Activated CD8-positive, alpha-beta T cell treated with anti-CD3 and anti-CD28 coated beads for 36 hours (primary cell): ENCODE results near the gene PIGO. TPM values are rescaled to one million over a fixed set of nuclear protein-coding genes. Genes with fewer than 3 reads are reported as not detected.

ENCODE experiments used
- ATAC-seq: fragments of 200-7000 bp; cut with Tn5 transposase; one replicate; pipeline ENCODE4 v1.10.0; 2021; ENCODE audit warnings: mild to moderate bottlenecking, moderate library complexity
- CTCF ChIA-PET: fragments of 350-600 bp; sonication (Branson Sonifier 250); formaldehyde crosslinking; loops from one replicate; lab custom pipeline; 2021; ENCODE audit warnings: antibody characterized with exemption; lab: Charles Lee
- POLR2A ChIA-PET: fragments of 350-600 bp; sonication (Branson Sonifier 250); formaldehyde crosslinking; loops from one replicate; lab custom pipeline; 2021; ENCODE audit warnings: antibody characterized with exemption; lab: Charles Lee
- DNase-seq: peaks from one replicate; pipeline ENCODE4 v3.0.0-alpha.2; 2020
- H3K27ac Mint-ChIP-seq: one replicate; pipeline ENCODE4 v1.8.0; 2021; ENCODE audit warnings: mild to moderate bottlenecking, mixed read lengths
- H3K27me3 Mint-ChIP-seq: one replicate; pipeline ENCODE4 v1.8.0; 2021; ENCODE audit warnings: mixed read lengths
- H3K36me3 Mint-ChIP-seq: one replicate; pipeline ENCODE4 v1.8.0; 2021; ENCODE audit warnings: low read depth, mixed read lengths
- H3K4me1 Mint-ChIP-seq: one replicate; pipeline ENCODE4 v1.8.0; 2021; ENCODE audit warnings: low read depth, mixed read lengths
- H3K4me3 Mint-ChIP-seq: one replicate; pipeline ENCODE4 v1.8.0; 2021; ENCODE audit warnings: mild to moderate bottlenecking, moderate library complexity, mixed read lengths
- H3K9me3 Mint-ChIP-seq: one replicate; pipeline ENCODE4 v1.8.0; 2021; ENCODE audit warnings: mixed read lengths
- CTCF ChIP-seq: fragments of 200-600 bp; IDR thresholded peaks from one replicate; pipeline ENCODE4 v1.8.0; 2022; ENCODE audit warnings: antibody characterized with exemption, mild to moderate bottlenecking
- intact Hi-C: fragments of 100-400 bp; cut with micrococcal nuclease; formaldehyde crosslinking; loops from one replicate; pipeline ENCODE4 v1.10.0; 2022
- total RNA-seq, 2 experiments: library from RNA; stranded (reverse); gene quantifications; one replicate each; pipeline ENCODE4 v1.2.3, GENCODE V29; 2021

Gene PIGO
- total RNA-seq, 2 experiments from 2014 or later = 19.8 to 21.9 TPM

DNA sequence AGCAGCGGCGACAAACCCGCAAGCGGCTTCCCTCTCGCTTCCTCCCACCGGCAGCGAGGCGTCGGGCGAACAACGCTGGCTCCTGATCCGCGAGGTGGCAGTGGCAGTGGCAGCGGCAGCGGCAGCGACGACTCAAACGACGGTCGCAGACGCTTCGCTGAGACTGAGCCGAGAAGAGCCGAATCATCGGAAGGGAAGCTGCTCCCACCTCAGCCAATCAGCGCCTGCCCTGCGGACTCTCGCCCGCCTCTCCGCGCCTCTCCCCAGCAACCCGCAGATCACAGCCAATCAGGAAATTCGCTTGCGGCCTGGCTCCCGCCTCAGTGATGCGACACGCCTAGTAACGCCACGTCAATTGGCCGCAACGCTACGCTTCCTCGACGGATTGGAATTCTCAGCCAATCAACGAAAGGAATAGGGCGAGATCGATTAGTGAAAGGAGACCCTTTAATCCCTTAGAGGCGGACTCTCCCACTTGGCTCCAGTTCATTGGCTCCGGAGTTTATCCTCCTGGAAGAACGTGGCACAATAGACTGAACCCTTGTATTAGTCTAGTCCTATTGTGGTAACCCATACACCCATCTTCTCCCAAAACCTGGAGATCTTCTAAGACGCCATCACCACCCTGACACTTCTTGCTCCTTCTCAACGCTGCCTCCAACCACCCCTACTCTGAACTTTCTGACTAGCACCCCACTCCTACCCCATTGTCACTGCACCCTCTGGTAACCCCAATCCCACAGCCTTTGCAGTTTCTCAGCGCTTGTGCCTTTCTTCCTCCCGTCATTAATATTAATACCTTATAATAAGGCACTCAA lies 23.7 kb downstream of the PIGO start, which contains the start of gene VCP:
TSS of gene VCP (minus strand) at position 165 of the 818 bp plus-strand sequence. CDS start 272 bp downstream, outside the sequence.
- Mint-ChIP-seq H3K4me1 (peaks cover 54% of the 10 kb centered on the region), H3K4me3 (peak within 1 kb of the TSS; percentile 94), H3K9me3 (no peaks in the 10 kb centered on the region), H3K27ac (peak within 1 kb of the TSS; percentile 94), H3K27me3 (no peaks in the 10 kb centered on the region), H3K36me3 (peaks cover 73% of the 10 kb centered on the region)
- intact Hi-C loops = loop anchor here (5.0 kb wide), 1 partner anchor 80 kb away; no protein-coding TSS in a partner anchor
- TF ChIP-seq CTCF = no peak
- ChIA-PET CTCF (interaction anchor here (1.1 to 2.6 kb wide), 7 partner anchors 9 to 461 kb away, joined by 3 to 14 read pairs (median 7); no protein-coding TSS in a partner anchor), POLR2A (interaction anchor here (0.5 to 3.8 kb wide), 13 partner anchors 8 to 84 kb away, joined by 3 to 34 read pairs (median 7); partner anchors contain the start of genes ATOSB, FANCG, PIGO and STOML2)
- ATAC-seq = peak; percentile 92
- peak; percentile 98 for DNase-seq

- peaks cover 73% of the 10 kb centered on the region for H3K36me3 Mint-ChIP-seq
- peaks cover 56% of the 10 kb centered on the region for H3K4me1 Mint-ChIP-seq
- peak; percentile 56 for ATAC-seq
- peak overlapping the region; percentile 94 for H3K4me3 Mint-ChIP-seq
- intact Hi-C loops = loop anchor here (5.0 kb wide), 1 partner anchor 80 kb away; no protein-coding TSS in a partner anchor
- ChIA-PET POLR2A (interaction anchor here (0.6 to 3.8 kb wide), 24 partner anchors 8 to 685 kb away, joined by 3 to 34 read pairs (median 6); partner anchors contain the start of genes ATOSB, FANCG and STOML2), CTCF (interaction anchor here (0.9 to 2.6 kb wide), 11 partner anchors 8 to 461 kb away, joined by 3 to 14 read pairs (median 5); partner anchors contain the start of genes FANCG and PIGO)
- TF ChIP-seq CTCF = peak; percentile 40
- peak; percentile 78 for DNase-seq
- H3K27me3 Mint-ChIP-seq = no peaks in the 10 kb centered on the region
- H3K27ac Mint-ChIP-seq = peak overlapping the region; percentile 94
- no peaks in the 10 kb centered on the region for H3K9me3 Mint-ChIP-seq
Measured at GRCh38 chr9:35071814-35072460, 24.5 kb downstream of the PIGO start.

GRCh38 chr9:35070823-35071813 lies 25.3 kb downstream of the PIGO start:
- CTCF ChIA-PET = interaction anchor here (0.9 to 2.6 kb wide), 11 partner anchors 9 to 460 kb away, joined by 3 to 14 read pairs (median 5); partner anchors contain the start of genes FANCG and PIGO
- Mint-ChIP-seq H3K9me3 (no peaks in the 10 kb centered on the region), H3K27me3 (no peaks in the 10 kb centered on the region), H3K4me3 (peak overlapping the region; percentile 94), H3K36me3 (peaks cover 72% of the 10 kb centered on the region), H3K4me1 (peaks cover 58% of the 10 kb centered on the region), H3K27ac (peak overlapping the region; percentile 94)
- intact Hi-C loops = loop anchor here (5.0 kb wide), 1 partner anchor 79 kb away; no protein-coding TSS in a partner anchor
- no peak for ATAC-seq
- POLR2A ChIA-PET = interaction anchor here (0.6 to 3.8 kb wide), 26 partner anchors 7 to 685 kb away, joined by 3 to 34 read pairs (median 6); partner anchors contain the start of genes ATOSB, FANCG, PIGO and STOML2
- no peak for DNase-seq
- TF ChIP-seq CTCF = no peak

- DNase-seq (no peak), ATAC-seq (no peak)
- Mint-ChIP-seq H3K27me3 (no peaks in the 10 kb centered on the region), H3K36me3 (peaks cover 65% of the 10 kb centered on the region), H3K27ac (peak overlapping the region; percentile 77), H3K4me1 (peaks cover 57% of the 10 kb centered on the region), H3K9me3 (no peaks in the 10 kb centered on the region), H3K4me3 (peak overlapping the region; percentile 35)
- POLR2A ChIA-PET = interaction anchor here (0.6 to 3.8 kb wide), 7 partner anchors 10 to 42 kb away, joined by 3 to 34 read pairs (median 5); partner anchors contain the start of gene FANCG
- no peak for TF ChIP-seq CTCF
- CTCF ChIA-PET = interaction anchor here (0.6 to 2.3 kb wide), 3 partner anchors 11 to 169 kb away, joined by 5 to 6 read pairs (median 5); partner anchors contain the start of gene FANCG
- intact Hi-C loops = no loop called here
Measured at GRCh38 chr9:35069020-35069419, 27.4 kb downstream of the PIGO start.
